Endothelial cell of umbilical vein (primary cell): Measurements from ENCODE around the gene PHC2. TPM values are rescaled to one million over a fixed set of nuclear protein-coding genes. Genes with fewer than 3 reads are reported as not detected.

Source experiments
- BruUV-seq: library from RNA; stranded (reverse); fragments of 400-500 nt; replicated peaks from 2 replicates; lab custom pipeline; 2021; lab: Mats Ljungman, UMichigan
- CTCF ChIA-PET: fragments of 300-600, 350-600 bp; sonication (Branson Sonifier 250); formaldehyde crosslinking; loops from one replicate; lab custom pipeline; 2021; ENCODE audit warnings: antibody characterized with exemption, inconsistent platforms; lab: Charles Lee
- POLR2A ChIA-PET: fragments of 300-600, 350-600 bp; sonication (Branson Sonifier 250); formaldehyde crosslinking; loops from one replicate; lab custom pipeline; 2021; ENCODE audit warnings: antibody characterized with exemption, inconsistent platforms; lab: Charles Lee
- DNase-seq: peaks from one replicate; pipeline ENCODE4 v3.0.0-alpha.2; 2011; ENCODE audit warnings: low read depth, low spot score
- FAIRE-seq: peaks from 2 replicates; lab custom pipeline; 2011; peaks lifted over from hg19 to GRCh38; lab: Jason Lieb, UNC
- H2AFZ ChIP-seq: 2 replicates; pipeline ENCODE4 v1.6.0; 2012; ENCODE audit warnings: low read depth, low read length, control low read depth, inconsistent platforms
- H3K27ac ChIP-seq: 2 replicates; pipeline ENCODE4 v1.5.1; 2011; ENCODE audit warnings: low read depth, mild to moderate bottlenecking, control low read depth, low read length, moderate library complexity; ENCODE audit not compliant: insufficient read depth
- H3K27me3 ChIP-seq, 2 experiments: 2 replicates each; pipeline versions ENCODE4 v1.6.0 to v1.6.1; 2011; ENCODE audit warnings: low read length in 2 of 2, mixed read lengths in 1 of 2; ENCODE audit not compliant: control insufficient read depth in 2 of 2, insufficient read depth in 2 of 2
- H3K36me3 ChIP-seq, 2 experiments: 2 replicates in 1 of 2; 3 replicates in 1 of 2; pipeline ENCODE4 v1.5.1; 2011; ENCODE audit warnings: low read length in 2 of 2, mild to moderate bottlenecking in 1 of 2, moderate library complexity in 1 of 2; ENCODE audit not compliant: control insufficient read depth in 2 of 2, insufficient read depth in 2 of 2; ENCODE audit errors: extremely low read depth in 1 of 2
- H3K4me1 ChIP-seq: 3 replicates; pipeline ENCODE4 v1.5.1; 2011; ENCODE audit warnings: mild to moderate bottlenecking, low read length; ENCODE audit not compliant: control insufficient read depth, insufficient read depth; ENCODE audit errors: extremely low read depth
- H3K4me2 ChIP-seq: 2 replicates; pipeline ENCODE4 v1.6.1; 2011; ENCODE audit warnings: low read length, control low read depth, mixed read lengths; ENCODE audit not compliant: insufficient read depth
- H3K4me3 ChIP-seq, 3 experiments: fragments of 200-600 bp in 1 of 3; sonication (generic), shearing (Covaris generic) in 1 of 3; replicated peaks in 1 of 3; 2 replicates each; pipeline ENCODE4 v1.5.1; 2011 to 2016; ENCODE audit warnings: control low read depth in 3 of 3, low read length in 3 of 3, mild to moderate bottlenecking in 2 of 3, inconsistent platforms in 1 of 3, low read depth in 1 of 3, moderate library complexity in 1 of 3; ENCODE audit not compliant: insufficient read depth in 1 of 3
- H3K79me2 ChIP-seq: 2 replicates; pipeline ENCODE4 v1.6.0; 2012; ENCODE audit warnings: low read length, inconsistent platforms; ENCODE audit not compliant: control insufficient read depth, insufficient read depth
- H3K9ac ChIP-seq: replicated peaks from 2 replicates; pipeline ENCODE3; 2011; ENCODE audit warnings: low read length, control low read depth; ENCODE audit not compliant: insufficient read depth; ENCODE audit errors: extremely low read depth
- H3K9me1 ChIP-seq: replicated peaks from 3 replicates; pipeline ENCODE4 v1.6.0; 2011; ENCODE audit warnings: mild to moderate bottlenecking, low read length; ENCODE audit not compliant: control insufficient read depth, insufficient read depth; ENCODE audit errors: extremely low read depth
- H3K9me3 ChIP-seq: replicated peaks from 2 replicates; pipeline ENCODE4 v1.5.1; 2012; ENCODE audit warnings: low read length, inconsistent platforms; ENCODE audit not compliant: control insufficient read depth, insufficient read depth
- H4K20me1 ChIP-seq: replicated peaks from 2 replicates; pipeline ENCODE3; 2011; ENCODE audit warnings: mild to moderate bottlenecking, low read length; ENCODE audit not compliant: control insufficient read depth, insufficient read depth; ENCODE audit errors: extremely low read depth
- EZH2 ChIP-seq: IDR thresholded peaks from 2 replicates; pipeline ENCODE4 v1.6.1; 2012; ENCODE audit warnings: borderline replicate concordance, low read depth, mild to moderate bottlenecking, moderate library complexity, low read length, inconsistent platforms; ENCODE audit not compliant: severe bottlenecking
- FOS ChIP-seq: IDR thresholded peaks from 2 replicates; pipeline ENCODE4 v1.6.1; 2011; ENCODE audit warnings: mild to moderate bottlenecking, low read length, moderate library complexity, borderline replicate concordance; ENCODE audit not compliant: insufficient read depth
- GATA2 ChIP-seq: IDR thresholded peaks from 2 replicates; pipeline ENCODE4 v1.7.0; 2011; ENCODE audit warnings: low read depth, mild to moderate bottlenecking, moderate library complexity, mixed read lengths, low read length; ENCODE audit not compliant: insufficient read length, insufficient read depth
- JUN ChIP-seq: IDR thresholded peaks from 2 replicates; pipeline ENCODE4 v1.6.1; 2011; ENCODE audit warnings: borderline replicate concordance, low read depth; ENCODE audit not compliant: insufficient read length, insufficient read depth
- MYC ChIP-seq: IDR thresholded peaks from one replicate; pipeline ENCODE4 v1.6.1; 2011; ENCODE audit warnings: mild to moderate bottlenecking, low read depth, low read length
- POLR2A ChIP-seq: IDR thresholded peaks from 2 replicates; pipeline ENCODE4 v1.6.1; 2012; ENCODE audit warnings: low read depth, mild to moderate bottlenecking, control low read depth, low read length
- POLR2AphosphoS5 ChIP-seq: IDR thresholded peaks from 2 replicates; pipeline ENCODE4 v1.6.1; 2012; ENCODE audit warnings: low read depth, mild to moderate bottlenecking, control low read depth, low read length, moderate library complexity; ENCODE audit not compliant: insufficient read depth
- dilution Hi-C: fragments of 300-500 bp; cut with MboI; formaldehyde crosslinking; loops from one replicate; pipeline ENCODE4 v1.15.0; 2019; ENCODE audit warnings: low sequenced_read_pairs; ENCODE audit not compliant: extremely low pct_ligation_motif_present
- intact Hi-C: fragments of 100-400 bp; cut with micrococcal nuclease; formaldehyde crosslinking; loops from one replicate; pipeline ENCODE4 v1.10.0; 2022
- polyA plus RNA-seq, 4 experiments: library from polyadenylated mRNA; depleted of rRNA in 3 of 4; stranded (reverse) in 3 of 4; unstranded in 1 of 4; fragments of >200 nt; gene quantifications; 2 replicates each; pipeline versions ENCODE4 v1.2.1 to v1.2.3, GENCODE V29; 2011 to 2012; ENCODE audit warnings: missing spikeins in 1 of 4
- total RNA-seq: library from RNA; stranded (reverse); gene quantifications from 2 replicates; pipeline ENCODE4 v1.2.3, GENCODE V29; 2021
- TF ChIP-seq, protein P1 (sequence below), 2 donors: IDR thresholded peaks; 1 replicate in 1 of 2; 2 replicates in 1 of 2; pipeline ENCODE4 v1.5.1; 2011; ENCODE audit warnings: low read length in 2 of 2, mild to moderate bottlenecking in 2 of 2, moderate library complexity in 2 of 2, control low read depth in 1 of 2, inconsistent platforms in 1 of 2, low read depth in 1 of 2; ENCODE audit not compliant: insufficient read depth in 1 of 2; ENCODE audit errors: extremely low read depth in 1 of 2
- TF ChIP-seq, protein P2 (sequence below): IDR thresholded peaks from 2 replicates; pipeline ENCODE4 v1.6.1; 2011; ENCODE audit not compliant: insufficient read depth, insufficient read length

The PHC2 gene
- total and polyA plus RNA-seq, 2 donors (not counting 3 experiments of a cell fraction or from before 2014, with no cell fraction given): 65.6 to 79.0 TPM

DNA sequence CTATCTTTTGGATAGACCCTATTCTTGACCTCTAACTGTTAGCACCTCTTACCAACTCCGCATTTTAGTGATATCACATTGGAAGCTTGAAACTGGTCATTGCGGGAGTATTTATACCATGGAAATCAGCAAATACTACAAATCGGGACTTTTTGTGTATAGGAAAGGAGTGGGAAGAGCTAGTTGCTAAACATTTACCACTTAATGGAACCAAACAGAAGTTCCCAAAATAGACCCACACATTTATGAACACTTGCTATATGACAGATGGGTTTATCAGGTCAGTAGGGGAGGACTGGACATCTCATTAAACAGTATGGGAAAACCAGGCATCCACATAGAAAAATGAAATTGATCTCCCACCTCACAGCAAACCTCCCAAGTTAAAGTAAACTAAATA, 29.4 kb downstream of the PHC2 start:
- ChIA-PET POLR2A (no interaction called here), CTCF (interaction anchor here (1.2 kb wide), 1 partner anchor 54 kb away, joined by 3 read pairs; no protein-coding TSS in a partner anchor)
- Histone ChIP-seq H3K4me2 (no peak overlapping the region), H3K27me3 (no peaks in the 10 kb centered on the region), H3K4me1 (no peaks in the 10 kb centered on the region), H3K9me3 (no peaks in the 10 kb centered on the region), H4K20me1 (no peaks in the 10 kb centered on the region), H3K9me1 (no peaks in the 10 kb centered on the region), H3K36me3 (no peaks in the 10 kb centered on the region), H3K9ac (no peak overlapping the region), H2AFZ (no peak overlapping the region), H3K4me3 (no peak overlapping the region), H3K27ac (no peak overlapping the region), H3K79me2 (no peaks in the 10 kb centered on the region)
- no peak for DNase-seq
- no TSS peak for BruUV-seq
- dilution Hi-C loops (no loop called here), intact Hi-C loops (no loop called here)
- TF ChIP-seq MYC (no peak), FOS (no peak), EZH2 (no peak), POLR2AphosphoS5 (no peak), GATA2 (no peak), JUN (no peak), POLR2A (no peak)
- TF ChIP-seq, protein P1, sequence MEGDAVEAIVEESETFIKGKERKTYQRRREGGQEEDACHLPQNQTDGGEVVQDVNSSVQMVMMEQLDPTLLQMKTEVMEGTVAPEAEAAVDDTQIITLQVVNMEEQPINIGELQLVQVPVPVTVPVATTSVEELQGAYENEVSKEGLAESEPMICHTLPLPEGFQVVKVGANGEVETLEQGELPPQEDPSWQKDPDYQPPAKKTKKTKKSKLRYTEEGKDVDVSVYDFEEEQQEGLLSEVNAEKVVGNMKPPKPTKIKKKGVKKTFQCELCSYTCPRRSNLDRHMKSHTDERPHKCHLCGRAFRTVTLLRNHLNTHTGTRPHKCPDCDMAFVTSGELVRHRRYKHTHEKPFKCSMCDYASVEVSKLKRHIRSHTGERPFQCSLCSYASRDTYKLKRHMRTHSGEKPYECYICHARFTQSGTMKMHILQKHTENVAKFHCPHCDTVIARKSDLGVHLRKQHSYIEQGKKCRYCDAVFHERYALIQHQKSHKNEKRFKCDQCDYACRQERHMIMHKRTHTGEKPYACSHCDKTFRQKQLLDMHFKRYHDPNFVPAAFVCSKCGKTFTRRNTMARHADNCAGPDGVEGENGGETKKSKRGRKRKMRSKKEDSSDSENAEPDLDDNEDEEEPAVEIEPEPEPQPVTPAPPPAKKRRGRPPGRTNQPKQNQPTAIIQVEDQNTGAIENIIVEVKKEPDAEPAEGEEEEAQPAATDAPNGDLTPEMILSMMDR (IDR thresholded peaks at IDR 0.05; ENCODE audit: extremely low read depth in 1 of 2, insufficient read depth in 1 of 2, low read depth in 1 of 2, low read length in 2 of 2): no peak
- TF ChIP-seq, protein P2, sequence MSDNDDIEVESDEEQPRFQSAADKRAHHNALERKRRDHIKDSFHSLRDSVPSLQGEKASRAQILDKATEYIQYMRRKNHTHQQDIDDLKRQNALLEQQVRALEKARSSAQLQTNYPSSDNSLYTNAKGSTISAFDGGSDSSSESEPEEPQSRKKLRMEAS: no peak
- FAIRE-seq: no peak
